AG10803 (cell line): ENCODE measurements around the gene ASB6.

Source experiments
- DNase-seq: peaks from one replicate; pipeline ENCODE4 v3.0.0; 2010; ENCODE audit warnings: low read depth
- H3K4me3 ChIP-seq: 2 replicates; pipeline ENCODE4 v1.5.1; 2011; ENCODE audit warnings: mild to moderate bottlenecking, low read length, control low read depth
- CTCF ChIP-seq: conservative IDR thresholded peaks from 2 replicates; pipeline ENCODE4 v1.5.1; 2011; ENCODE audit warnings: mild to moderate bottlenecking, low read length, control low read depth, inconsistent platforms

The ASB6 gene

GRCh38 chr9:129646654-129647053, 4.7 kb upstream of the ASB6 start:
- no peak for TF ChIP-seq CTCF
- no peak for DNase-seq
- no peak overlapping the region for H3K4me3 ChIP-seq

GRCh38 chr9:129646252-129646651, 4.3 kb upstream of the ASB6 start:
- TF ChIP-seq CTCF = no peak
- H3K4me3 ChIP-seq = no peak overlapping the region
- DNase-seq = no peak

GRCh38 chr9:129644902-129645301, 3.0 kb upstream of the ASB6 start:
- no peak overlapping the region for H3K4me3 ChIP-seq
- no peak for TF ChIP-seq CTCF

GRCh38 chr9:129644365-129644764, 2.4 kb upstream of the ASB6 start:
- DNase-seq = no peak
- H3K4me3 ChIP-seq = no peak overlapping the region
- TF ChIP-seq CTCF = no peak

More at GRCh38 chr9:129644902-129645301, 3.0 kb upstream of the ASB6 start:
- no peak for DNase-seq

- DNase-seq = no peak
- TF ChIP-seq CTCF = no peak
- H3K4me3 ChIP-seq = no peak overlapping the region
These were observed 1.8 kb upstream of the ASB6 start for GRCh38 chr9:129643706-129644105.

- DNase-seq = no peak
- H3K4me3 ChIP-seq = peak overlapping the region; percentile 87
- no peak for TF ChIP-seq CTCF
These were observed 841 bp downstream of the ASB6 start for GRCh38 chr9:129640871-129641749.
